H9 (cell line): ENCODE results near the gene SLK. TPM values are rescaled to one million over a fixed set of nuclear protein-coding genes. Genes with fewer than 3 reads are reported as not detected.

Experiments used
- DNase-seq: peaks from one replicate; pipeline ENCODE4 v3.0.0-alpha.2; 2017
- H2AFZ ChIP-seq: one replicate; pipeline ENCODE4 v1.6.1; 2013; ENCODE audit warnings: mild to moderate bottlenecking, low read length, control low read depth, moderate library complexity
- H2AK5ac ChIP-seq: 2 replicates; pipeline ENCODE4 v1.6.1; 2013; ENCODE audit warnings: low read length, control low read depth, mixed read lengths; ENCODE audit not compliant: insufficient read length
- H2BK120ac ChIP-seq: one replicate; pipeline ENCODE4 v1.6.1; 2013; ENCODE audit warnings: low read depth, mild to moderate bottlenecking, low read length, control low read depth, inconsistent platforms; ENCODE audit not compliant: poor library complexity, severe bottlenecking
- H2BK12ac ChIP-seq: 2 replicates; pipeline ENCODE4 v1.6.1; 2013; ENCODE audit warnings: low read length, control low read depth, mixed read lengths, low read depth; ENCODE audit not compliant: insufficient read length
- H2BK15ac ChIP-seq: 2 replicates; pipeline ENCODE4 v1.6.1; 2013; ENCODE audit warnings: low read depth, low read length, control low read depth
- H2BK20ac ChIP-seq: one replicate; pipeline ENCODE4 v1.6.1; 2013; ENCODE audit warnings: low read depth, mild to moderate bottlenecking, low read length, control low read depth, inconsistent platforms; ENCODE audit not compliant: poor library complexity, severe bottlenecking
- H2BK5ac ChIP-seq: 2 replicates; pipeline ENCODE4 v1.6.1; 2013; ENCODE audit warnings: low read length, control low read depth, mixed read lengths; ENCODE audit not compliant: insufficient read length
- H3K14ac ChIP-seq: 2 replicates; pipeline ENCODE4 v1.6.1; 2013; ENCODE audit warnings: low read length, control low read depth; ENCODE audit not compliant: insufficient read depth
- H3K18ac ChIP-seq: 2 replicates; pipeline ENCODE4 v1.6.1; 2013; ENCODE audit warnings: low read depth, mild to moderate bottlenecking, mixed read lengths, low read length, control low read depth; ENCODE audit not compliant: insufficient read length
- H3K23ac ChIP-seq: 2 replicates; pipeline ENCODE4 v1.6.1; 2013; ENCODE audit warnings: low read length, control low read depth, mixed read lengths, low read depth; ENCODE audit not compliant: insufficient read length
- H3K23me2 ChIP-seq: 2 replicates; pipeline ENCODE4 v1.6.1; 2013; ENCODE audit warnings: low read depth, mild to moderate bottlenecking, mixed read lengths, low read length, control low read depth; ENCODE audit not compliant: insufficient read length, poor library complexity, severe bottlenecking
- H3K27ac ChIP-seq: 2 replicates; pipeline ENCODE4 v1.5.1; 2013; ENCODE audit warnings: low read length, control low read depth, mixed read lengths, low read depth; ENCODE audit not compliant: insufficient read length
- H3K27me3 ChIP-seq: 2 replicates; pipeline ENCODE4 v1.6.1; 2013; ENCODE audit warnings: low read length, control low read depth, inconsistent platforms; ENCODE audit not compliant: insufficient read depth
- H3K4ac ChIP-seq: 2 replicates; pipeline ENCODE4 v1.6.1; 2013; ENCODE audit warnings: low read depth, mild to moderate bottlenecking, control low read depth, inconsistent platforms, low read length, moderate library complexity
- H3K4me1 ChIP-seq: 2 replicates; pipeline ENCODE4 v1.6.1; 2013; ENCODE audit warnings: low read length, control low read depth, inconsistent platforms; ENCODE audit not compliant: insufficient read depth
- H3K4me2 ChIP-seq: 2 replicates; pipeline ENCODE4 v1.6.1; 2013; ENCODE audit warnings: low read length, control low read depth, mixed read lengths; ENCODE audit not compliant: insufficient read length, insufficient read depth
- H3K56ac ChIP-seq: 2 replicates; pipeline ENCODE4 v1.6.1; 2013; ENCODE audit warnings: low read depth, mild to moderate bottlenecking, mixed read lengths, low read length, control low read depth; ENCODE audit not compliant: insufficient read length
- H3K79me1 ChIP-seq: 2 replicates; pipeline ENCODE4 v1.6.1; 2013; ENCODE audit warnings: low read depth, mild to moderate bottlenecking, moderate library complexity, low read length, control low read depth, inconsistent platforms; ENCODE audit not compliant: insufficient read depth, poor library complexity, severe bottlenecking
- H3K79me2 ChIP-seq: 2 replicates; pipeline ENCODE4 v1.6.1; 2013; ENCODE audit warnings: low read length, control low read depth, inconsistent platforms; ENCODE audit not compliant: insufficient read depth
- H3K9ac ChIP-seq: 2 replicates; pipeline ENCODE4 v1.6.1; 2013; ENCODE audit warnings: low read length, control low read depth, mixed read lengths; ENCODE audit not compliant: insufficient read length; ENCODE audit errors: extremely low read depth
- H3K9me3 ChIP-seq: one replicate; pipeline ENCODE4 v1.6.1; 2013; ENCODE audit warnings: low read depth, low read length, inconsistent platforms; ENCODE audit not compliant: control insufficient read depth
- H3T11ph ChIP-seq: one replicate; pipeline ENCODE4 v1.6.1; 2013; ENCODE audit warnings: mild to moderate bottlenecking, low read length, control low read depth, inconsistent platforms
- H4K20me1 ChIP-seq: one replicate; pipeline ENCODE4 v1.6.1; 2013; ENCODE audit not compliant: control insufficient read depth, insufficient read length, insufficient read depth
- H4K5ac ChIP-seq: 2 replicates; pipeline ENCODE4 v1.6.1; 2013; ENCODE audit warnings: low read depth, mild to moderate bottlenecking, mixed read lengths, low read length, control low read depth; ENCODE audit not compliant: insufficient read length
- H4K8ac ChIP-seq: replicated peaks from 2 replicates; pipeline ENCODE4 v1.6.1; 2013; ENCODE audit warnings: low read length, control low read depth, mixed read lengths, low read depth; ENCODE audit not compliant: insufficient read length
- H4K91ac ChIP-seq: 2 replicates; pipeline ENCODE4 v1.6.1; 2013; ENCODE audit warnings: low read depth, mild to moderate bottlenecking, moderate library complexity, mixed read lengths, low read length, control low read depth; ENCODE audit not compliant: insufficient read length
- H3K27ac Mint-ChIP-seq, 3 experiments: 2 replicates in 2 of 3; 3 replicates in 1 of 3; pipeline ENCODE4 v1.8.0; 2020 to 2021; ENCODE audit warnings: mixed read lengths in 3 of 3, mild to moderate bottlenecking in 1 of 3, moderate library complexity in 1 of 3
- H3K27me3 Mint-ChIP-seq: 2 replicates; pipeline ENCODE4 v1.8.0; 2021; ENCODE audit warnings: low read depth, mild to moderate bottlenecking, moderate library complexity, mixed read lengths
- H3K36me3 Mint-ChIP-seq, 3 experiments: 2 replicates in 2 of 3; 3 replicates in 1 of 3; pipeline ENCODE4 v1.8.0; 2020 to 2021; ENCODE audit warnings: low read depth in 3 of 3, mixed read lengths in 3 of 3; ENCODE audit not compliant: insufficient read depth in 1 of 3
- H3K4me1 Mint-ChIP-seq, 2 experiments: 2 replicates each; pipeline ENCODE4 v1.8.0; 2020; ENCODE audit warnings: mixed read lengths in 2 of 2
- H3K4me3 Mint-ChIP-seq, 2 experiments: 2 replicates in 1 of 2; 3 replicates in 1 of 2; pipeline ENCODE4 v1.8.0; 2020 to 2021; ENCODE audit warnings: mild to moderate bottlenecking in 2 of 2, mixed read lengths in 2 of 2, moderate library complexity in 1 of 2
- H3K9me3 Mint-ChIP-seq, 2 experiments: 2 replicates in 1 of 2; 3 replicates in 1 of 2; pipeline ENCODE4 v1.8.0; 2020; ENCODE audit warnings: mild to moderate bottlenecking in 2 of 2, mixed read lengths in 2 of 2, moderate library complexity in 1 of 2
- CTCF ChIP-seq: fragments of 200-600 bp; sonication (generic); conservative IDR thresholded peaks from 3 replicates; pipeline ENCODE4 v1.8.0; 2021; ENCODE audit warnings: antibody characterized with exemption, mild to moderate bottlenecking
- WGBS: extraction: QIAGEN DNeasy Blood & Tissue Kit; methylation state at CpG from one replicate; pipeline ENCODE4 v1.1.7; 2013; ENCODE audit warnings: missing lambda C conversion rate, low lambda C conversion rate, mixed read lengths; ENCODE audit not compliant: insufficient read length; ENCODE audit errors: extremely low coverage; 5-methylcytosine and 5-hydroxymethylcytosine counted together
- total RNA-seq: library from RNA; stranded (reverse); gene quantifications from 2 replicates; pipeline ENCODE4 v1.2.1, GENCODE V29; 2021

Gene SLK
- total RNA-seq, 1 experiment from 2014 or later, result 21.0 TPM

GRCh38 chr10:103982639-103983038, 15.7 kb downstream of the SLK start:
- no peak overlapping the region for H4K5ac ChIP-seq
- H3K36me3 Mint-ChIP-seq, result no peaks in the 10 kb centered on the region
- no peaks in the 10 kb centered on the region for H3K79me2 ChIP-seq
- H3K18ac ChIP-seq, result no peak overlapping the region
- H3K9me3 ChIP-seq, result no peaks in the 10 kb centered on the region
- no peaks in the 10 kb centered on the region for H3K23me2 ChIP-seq
- no peak overlapping the region for H3K56ac ChIP-seq
- H3K23ac ChIP-seq, result no peak overlapping the region
- H4K20me1 ChIP-seq, result no peaks in the 10 kb centered on the region
- peak; percentile 72 for DNase-seq
- WGBS, result no CpG with 5 or more reads among the region's 4 CpGs
- H3K4me3 Mint-ChIP-seq, result no peak overlapping the region
- no peaks in the 10 kb centered on the region for H3K27me3 Mint-ChIP-seq
- H4K91ac ChIP-seq, result no peak overlapping the region
- peaks cover 5% of the 10 kb centered on the region for H3K79me1 ChIP-seq
- TF ChIP-seq CTCF, result peak; percentile 67
- H2AK5ac ChIP-seq, result no peak overlapping the region
- no peak overlapping the region for H3K14ac ChIP-seq
- no peaks in the 10 kb centered on the region for H3K4me1 ChIP-seq
- no peak overlapping the region for H3K9ac ChIP-seq
- no peak overlapping the region for H3K4me2 ChIP-seq
- H4K8ac ChIP-seq, result no peak overlapping the region
- no peaks in the 10 kb centered on the region for H3K27me3 ChIP-seq
- H3T11ph ChIP-seq, result no peak overlapping the region
- H2BK15ac ChIP-seq, result no peak overlapping the region
- H2BK120ac ChIP-seq, result no peak overlapping the region
- H2BK5ac ChIP-seq, result no peak overlapping the region
- H3K4ac ChIP-seq, result no peak overlapping the region
- no peak overlapping the region for H2AFZ ChIP-seq
- peaks cover 8 to 13% of the 10 kb centered on the region in 2 experiments for H3K4me1 Mint-ChIP-seq
- no peak overlapping the region for H3K27ac Mint-ChIP-seq
- H2BK12ac ChIP-seq, result no peak overlapping the region
- no peaks in the 10 kb centered on the region for H3K9me3 Mint-ChIP-seq
- H3K27ac ChIP-seq, result no peak overlapping the region
- H2BK20ac ChIP-seq, result no peak overlapping the region
